Karpas-422 (cell line): ENCODE data around the gene GALNT10. TPM values are rescaled to one million over a fixed set of nuclear protein-coding genes. Genes with fewer than 3 reads are reported as not detected.

Experiments
- DNase-seq: peaks from one replicate; pipeline ENCODE4 v3.0.0-alpha.2; 2015
- H2AFZ ChIP-seq: fragments of 200-600 bp; sonication (generic); 2 replicates; pipeline ENCODE4 v1.6.1; 2014; ENCODE audit warnings: antibody characterized with exemption, low read length, mixed read lengths
- H3K27ac ChIP-seq: fragments of 200-600 bp; sonication (generic); 2 replicates; pipeline ENCODE4 v1.5.1; 2014; ENCODE audit warnings: mild to moderate bottlenecking, low read length, moderate library complexity
- H3K27me3 ChIP-seq: fragments of 200-600 bp; sonication (generic); 2 replicates; pipeline ENCODE4 v1.6.1; 2014; ENCODE audit warnings: low read length, mixed read lengths
- H3K36me3 ChIP-seq: fragments of 200-600 bp; sonication (generic); 2 replicates; pipeline ENCODE4 v1.6.1; 2014; ENCODE audit warnings: low read length, mixed read lengths; ENCODE audit not compliant: insufficient read depth
- H3K4me1 ChIP-seq: fragments of 200-600 bp; sonication (generic); 2 replicates; pipeline ENCODE4 v1.6.1; 2014; ENCODE audit warnings: mild to moderate bottlenecking, low read length, mixed read lengths
- H3K4me2 ChIP-seq: fragments of 200-600 bp; sonication (generic); 2 replicates; pipeline ENCODE4 v1.6.1; 2014; ENCODE audit warnings: low read length, low read depth, mild to moderate bottlenecking; ENCODE audit not compliant: poor library complexity, severe bottlenecking
- H3K4me3 ChIP-seq: fragments of 200-600 bp; sonication (generic); 2 replicates; pipeline ENCODE4 v1.5.1; 2014; ENCODE audit warnings: mild to moderate bottlenecking, antibody characterized with exemption, low read length, mixed read lengths
- H3K79me2 ChIP-seq: fragments of 200-600 bp; sonication (generic); 2 replicates; pipeline ENCODE4 v1.6.1; 2014; ENCODE audit warnings: mild to moderate bottlenecking, low read length, mixed read lengths
- H3K9ac ChIP-seq: fragments of 200-600 bp; sonication (generic); 2 replicates; pipeline ENCODE4 v1.6.0; 2014; ENCODE audit warnings: low read length
- H3K9me2 ChIP-seq: fragments of 200-600 bp; sonication (generic), shearing (Covaris generic); replicated peaks from 2 replicates; pipeline ENCODE4 v1.6.0; 2014; ENCODE audit warnings: mild to moderate bottlenecking, low read length, moderate library complexity; ENCODE audit not compliant: insufficient read depth
- H3K9me3 ChIP-seq: fragments of 300-700, 200-600 bp; sonication (generic); 2 replicates; pipeline ENCODE4 v1.6.1; 2014; ENCODE audit warnings: low read length, mixed read lengths
- H4K20me1 ChIP-seq: fragments of 200-600 bp; sonication (generic); 2 replicates; pipeline ENCODE4 v1.6.1; 2014; ENCODE audit warnings: mild to moderate bottlenecking, antibody characterized with exemption, low read length, low read depth; ENCODE audit not compliant: insufficient read depth
- total RNA-seq: library from RNA; depleted of rRNA; stranded (reverse); fragments of >200 nt; shearing (Covaris generic); gene quantifications from 2 replicates; pipeline ENCODE4 v1.2.3, GENCODE V29; 2014; ENCODE audit warnings: low replicate concordance

GALNT10 gene
- total RNA-seq, 1 experiment from 2014 or later, result 3.6 TPM

DNA sequence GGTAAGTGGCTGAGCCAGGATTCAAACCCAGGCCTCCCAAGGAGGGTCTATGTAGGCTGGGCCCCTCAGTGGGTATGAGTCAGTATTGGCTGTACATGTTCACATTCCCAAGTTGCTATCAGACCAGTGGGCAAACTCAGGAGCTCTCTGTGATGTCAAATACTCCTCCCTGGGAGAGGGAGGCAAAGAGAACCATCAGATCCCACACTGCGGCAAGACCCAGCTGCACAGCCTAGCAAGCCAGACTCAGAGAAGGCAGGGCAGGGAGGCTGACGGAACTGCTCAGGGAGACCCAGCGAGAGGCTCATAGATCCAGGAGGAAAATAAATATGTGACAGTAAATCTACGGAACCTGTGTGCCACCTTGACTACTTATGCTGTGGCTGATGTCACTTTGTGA is 212.7 kb downstream of the GALNT10 start:
- no peak overlapping the region for H3K4me3 ChIP-seq
- no peaks in the 10 kb centered on the region for H3K9me3 ChIP-seq
- H3K36me3 ChIP-seq, result no peaks in the 10 kb centered on the region
- H3K27me3 ChIP-seq, result no peaks in the 10 kb centered on the region
- H3K27ac ChIP-seq, result no peak overlapping the region
- H2AFZ ChIP-seq, result no peak overlapping the region
- no peaks in the 10 kb centered on the region for H3K79me2 ChIP-seq
- no peaks in the 10 kb centered on the region for H4K20me1 ChIP-seq
- H3K4me1 ChIP-seq, result no peaks in the 10 kb centered on the region
- H3K4me2 ChIP-seq, result no peak overlapping the region
- H3K9me2 ChIP-seq, result no peaks in the 10 kb centered on the region
- DNase-seq, result no peak
- no peak overlapping the region for H3K9ac ChIP-seq

DNA sequence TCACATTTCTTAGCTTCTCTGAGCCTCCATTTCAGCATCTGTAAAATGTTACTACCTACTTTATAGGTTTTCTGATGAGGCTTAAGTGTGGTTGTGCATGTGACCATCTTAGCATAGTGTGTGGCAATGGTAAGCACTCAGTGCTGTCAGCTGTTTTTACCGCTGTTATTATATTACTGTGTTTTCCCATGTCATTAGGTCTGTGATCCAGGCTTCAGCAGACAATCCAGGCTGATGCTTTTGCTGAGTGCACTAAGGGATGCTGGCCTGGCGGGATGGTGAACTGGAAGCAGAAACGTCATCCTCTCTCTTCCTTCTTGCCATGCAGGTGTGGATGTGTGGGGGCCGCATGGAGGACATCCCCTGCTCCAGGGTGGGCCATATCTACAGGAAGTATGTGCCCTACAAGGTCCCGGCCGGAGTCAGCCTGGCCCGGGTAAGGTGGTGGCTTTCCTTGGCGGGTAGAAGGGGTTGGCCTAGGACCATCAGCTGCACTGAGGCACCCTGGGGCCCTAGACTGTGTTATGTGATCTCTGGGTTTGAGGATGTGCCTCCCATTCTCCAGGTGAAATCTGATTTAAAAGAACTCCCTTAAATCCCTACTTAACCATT is 213.3 kb downstream of the GALNT10 start:
- Histone ChIP-seq H3K4me2 (no peak overlapping the region), H3K4me1 (no peaks in the 10 kb centered on the region), H3K4me3 (no peak overlapping the region), H3K27ac (no peak overlapping the region), H3K79me2 (no peaks in the 10 kb centered on the region), H3K9me2 (no peaks in the 10 kb centered on the region), H2AFZ (no peak overlapping the region), H4K20me1 (no peaks in the 10 kb centered on the region), H3K27me3 (no peaks in the 10 kb centered on the region), H3K9me3 (no peaks in the 10 kb centered on the region), H3K36me3 (no peaks in the 10 kb centered on the region), H3K9ac (no peak overlapping the region)
- DNase-seq, result no peak

DNA sequence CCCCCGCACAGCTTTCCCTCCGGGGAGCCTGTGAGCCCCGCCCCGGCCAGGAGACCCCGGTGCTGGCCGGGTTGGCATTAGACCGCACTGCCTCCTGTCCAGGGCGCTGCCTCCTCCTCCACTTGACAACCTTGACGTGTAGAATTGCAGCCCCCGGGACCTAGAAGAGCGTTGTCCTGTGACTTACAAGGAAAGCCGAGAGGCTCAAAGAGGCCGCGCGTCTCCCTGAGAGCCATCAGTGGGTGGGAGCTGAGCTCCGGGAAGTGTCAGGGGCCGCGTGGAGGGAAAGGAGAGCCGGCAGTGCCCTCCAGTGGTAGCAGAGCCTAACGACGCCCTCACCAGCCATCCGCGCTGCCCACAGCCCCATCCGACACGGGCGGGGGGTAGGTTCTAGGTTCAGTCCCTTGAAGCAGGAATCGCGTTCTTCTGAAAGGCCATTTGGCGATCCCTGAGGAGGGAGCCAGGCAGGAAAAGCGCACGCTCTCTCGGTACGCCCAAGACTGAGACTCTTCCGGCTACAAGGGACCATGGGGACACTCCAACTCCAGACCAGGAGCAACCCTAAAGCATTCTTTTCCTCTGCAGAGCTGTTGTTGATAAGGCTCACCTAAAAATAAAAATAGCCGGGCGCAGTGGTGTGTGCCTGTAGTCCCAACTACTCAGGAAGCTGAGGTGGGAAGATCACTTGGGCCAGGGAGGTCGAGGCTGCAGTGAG is 214.7 kb downstream of the GALNT10 start:
- H3K9ac ChIP-seq, result no peak overlapping the region
- H3K4me3 ChIP-seq, result no peak overlapping the region

DNA sequence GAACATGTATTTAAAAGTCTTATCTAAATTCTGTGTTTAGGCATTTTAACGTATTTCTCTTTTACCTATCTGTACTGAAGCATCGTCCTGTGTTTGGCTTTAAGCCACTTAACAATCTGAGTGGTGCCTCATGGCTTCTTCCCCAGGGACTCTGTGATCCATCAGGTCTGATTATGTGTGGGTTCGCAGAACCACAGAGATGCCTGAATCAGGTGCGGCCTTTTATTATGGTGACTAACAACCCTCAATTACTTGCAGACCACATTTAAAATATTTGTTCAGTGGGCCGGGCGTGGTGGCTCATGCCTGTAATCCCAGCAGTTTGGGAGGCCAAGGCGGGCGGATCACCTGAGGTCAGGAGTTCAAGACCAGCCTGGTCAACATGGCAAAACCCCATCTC is 215.7 kb downstream of the GALNT10 start:
- H3K9me3 ChIP-seq, result no peaks in the 10 kb centered on the region
- H4K20me1 ChIP-seq, result no peaks in the 10 kb centered on the region
- no peak overlapping the region for H3K9ac ChIP-seq
- no peak overlapping the region for H3K4me3 ChIP-seq
- H3K9me2 ChIP-seq, result no peaks in the 10 kb centered on the region
- DNase-seq, result no peak
- no peaks in the 10 kb centered on the region for H3K27me3 ChIP-seq
- no peaks in the 10 kb centered on the region for H3K36me3 ChIP-seq
- no peak overlapping the region for H3K4me2 ChIP-seq
- H3K4me1 ChIP-seq, result no peaks in the 10 kb centered on the region
- no peak overlapping the region for H2AFZ ChIP-seq
- no peak overlapping the region for H3K27ac ChIP-seq
- H3K79me2 ChIP-seq, result no peaks in the 10 kb centered on the region

More for the DNA sequence above, 214.7 kb downstream of the GALNT10 start:
- no peak overlapping the region for H3K4me2 ChIP-seq
- DNase-seq, result peak; percentile 88
- no peaks in the 10 kb centered on the region for H3K27me3 ChIP-seq
- no peaks in the 10 kb centered on the region for H3K79me2 ChIP-seq
- no peaks in the 10 kb centered on the region for H3K9me3 ChIP-seq
- no peak overlapping the region for H2AFZ ChIP-seq
- no peaks in the 10 kb centered on the region for H4K20me1 ChIP-seq
- H3K4me1 ChIP-seq, result no peaks in the 10 kb centered on the region
- no peaks in the 10 kb centered on the region for H3K36me3 ChIP-seq
- no peak overlapping the region for H3K27ac ChIP-seq
- no peaks in the 10 kb centered on the region for H3K9me2 ChIP-seq

DNA sequence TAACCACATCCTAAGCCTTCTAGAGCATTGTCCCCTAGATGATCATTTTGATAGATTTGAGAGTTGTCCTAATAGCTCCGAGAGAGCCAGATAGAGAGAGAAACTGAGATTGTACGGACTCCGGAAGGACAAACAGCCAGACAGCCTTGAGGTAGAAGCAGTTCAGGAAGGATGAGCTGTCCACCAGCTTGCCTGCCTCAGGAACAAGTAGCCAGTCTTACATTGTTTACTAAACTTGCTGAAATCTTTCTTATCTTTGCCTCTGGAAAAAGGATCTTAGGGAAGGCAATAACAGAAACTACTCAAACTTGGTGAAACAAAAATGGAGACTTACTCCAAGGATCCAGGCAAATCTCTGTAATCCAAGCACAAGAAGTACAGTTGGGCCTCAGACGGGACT is 216.3 kb downstream of the GALNT10 start:
- Histone ChIP-seq H2AFZ (no peak overlapping the region), H3K27ac (no peak overlapping the region), H3K9me2 (no peaks in the 10 kb centered on the region), H3K36me3 (no peaks in the 10 kb centered on the region), H3K27me3 (no peaks in the 10 kb centered on the region), H3K9ac (no peak overlapping the region), H4K20me1 (no peaks in the 10 kb centered on the region), H3K4me3 (no peak overlapping the region), H3K9me3 (no peaks in the 10 kb centered on the region), H3K4me2 (no peak overlapping the region), H3K79me2 (no peaks in the 10 kb centered on the region), H3K4me1 (no peaks in the 10 kb centered on the region)
- no peak for DNase-seq

DNA sequence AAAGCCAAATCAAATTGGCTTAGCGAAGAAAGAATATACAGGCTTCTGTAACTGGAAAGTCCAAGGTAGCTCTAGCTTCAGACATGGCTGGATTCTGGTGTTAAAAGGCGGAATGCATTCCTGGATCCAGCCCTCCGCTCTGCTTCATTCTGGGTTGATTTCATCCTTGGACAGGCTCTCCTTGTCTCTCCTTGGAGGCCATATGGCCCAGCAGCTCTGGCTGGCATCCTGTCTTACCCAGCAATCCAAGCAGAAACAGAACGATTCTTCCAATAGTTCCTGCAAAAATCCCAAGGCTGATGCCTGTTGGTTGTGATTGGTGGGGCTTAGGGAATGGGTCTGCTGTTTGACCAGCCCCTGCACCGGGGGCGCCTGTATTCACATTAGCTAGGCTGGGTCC is 218.3 kb downstream of the GALNT10 start:
- H3K4me2 ChIP-seq, result no peak overlapping the region
- H3K36me3 ChIP-seq, result no peaks in the 10 kb centered on the region
- H3K9ac ChIP-seq, result no peak overlapping the region

DNA sequence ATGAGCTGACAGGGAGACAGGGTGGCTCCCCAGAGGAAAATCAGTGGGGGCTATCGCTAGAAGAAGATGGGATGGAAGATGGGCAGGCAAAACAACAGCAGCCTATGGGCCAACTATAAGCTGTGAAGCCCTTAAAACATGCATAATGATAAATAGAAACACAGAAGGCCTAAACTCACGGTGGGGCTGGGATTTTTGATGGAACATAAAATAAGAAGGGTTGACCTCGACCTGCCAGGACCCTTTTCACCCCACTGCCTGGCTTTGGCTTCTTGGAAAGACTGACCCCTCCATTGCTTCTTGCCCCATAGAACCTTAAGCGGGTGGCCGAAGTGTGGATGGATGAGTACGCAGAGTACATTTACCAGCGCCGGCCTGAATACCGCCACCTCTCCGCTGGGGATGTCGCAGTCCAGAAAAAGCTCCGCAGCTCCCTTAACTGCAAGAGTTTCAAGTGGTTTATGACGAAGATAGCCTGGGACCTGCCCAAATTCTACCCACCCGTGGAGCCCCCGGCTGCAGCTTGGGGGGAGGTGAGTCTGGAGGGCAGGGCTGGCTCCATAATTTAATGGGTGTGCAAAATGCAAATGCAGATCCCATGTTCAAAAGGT is 218.8 kb downstream of the GALNT10 start:
- no peaks in the 10 kb centered on the region; the same call in 1 of the 2 replicates for H4K20me1 ChIP-seq
- H3K4me3 ChIP-seq, result no peak overlapping the region
- no peak for DNase-seq
- H3K4me2 ChIP-seq, result no peak overlapping the region
- H3K4me1 ChIP-seq, result no peaks in the 10 kb centered on the region
- no peak overlapping the region for H3K9ac ChIP-seq
- no peaks in the 10 kb centered on the region for H3K9me3 ChIP-seq
- H3K9me2 ChIP-seq, result no peaks in the 10 kb centered on the region
- H3K27ac ChIP-seq, result no peak overlapping the region
- no peaks in the 10 kb centered on the region for H3K79me2 ChIP-seq
- H3K36me3 ChIP-seq, result no peaks in the 10 kb centered on the region
- no peak overlapping the region for H2AFZ ChIP-seq
- H3K27me3 ChIP-seq, result no peaks in the 10 kb centered on the region

More for the DNA sequence above, 218.3 kb downstream of the GALNT10 start:
- H4K20me1 ChIP-seq, result no peaks in the 10 kb centered on the region; the same call in 1 of the 2 replicates
- no peaks in the 10 kb centered on the region for H3K4me1 ChIP-seq
- no peak overlapping the region for H2AFZ ChIP-seq
- no peak overlapping the region for H3K27ac ChIP-seq
- H3K79me2 ChIP-seq, result no peaks in the 10 kb centered on the region
- H3K27me3 ChIP-seq, result no peaks in the 10 kb centered on the region
- no peaks in the 10 kb centered on the region for H3K9me2 ChIP-seq
- H3K9me3 ChIP-seq, result no peaks in the 10 kb centered on the region
- H3K4me3 ChIP-seq, result no peak overlapping the region
- DNase-seq, result no peak

DNA sequence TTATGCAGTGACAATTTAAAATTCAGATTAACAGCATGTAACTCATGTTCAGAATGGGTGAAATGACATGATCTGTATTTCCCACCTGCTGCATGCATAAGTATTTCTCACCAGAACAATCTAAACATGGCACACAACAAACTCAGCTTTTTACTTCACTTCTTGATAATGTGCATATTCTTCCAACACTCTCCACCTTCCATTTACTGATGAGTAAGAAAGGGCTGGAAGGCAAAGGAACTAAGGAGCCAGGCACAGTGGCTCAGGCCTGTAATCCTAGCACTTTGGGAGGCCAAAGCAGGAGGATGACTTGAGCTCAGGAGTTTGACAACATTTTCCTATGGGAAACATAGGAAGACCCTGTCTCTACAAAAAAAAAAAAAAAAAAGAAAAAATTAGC is 219.5 kb downstream of the GALNT10 start:
- no peaks in the 10 kb centered on the region for H3K4me1 ChIP-seq
- no peak overlapping the region for H2AFZ ChIP-seq
- H3K9me3 ChIP-seq, result no peaks in the 10 kb centered on the region
- H3K9ac ChIP-seq, result no peak overlapping the region
- no peak for DNase-seq
- no peak overlapping the region for H3K27ac ChIP-seq
- H3K27me3 ChIP-seq, result no peaks in the 10 kb centered on the region
- H3K4me3 ChIP-seq, result no peak overlapping the region
- no peaks in the 10 kb centered on the region; the same call in 1 of the 2 replicates for H4K20me1 ChIP-seq
- no peaks in the 10 kb centered on the region for H3K36me3 ChIP-seq
- H3K9me2 ChIP-seq, result no peaks in the 10 kb centered on the region
- no peak overlapping the region for H3K4me2 ChIP-seq
- H3K79me2 ChIP-seq, result no peaks in the 10 kb centered on the region
